HepG2 (cell line): Measurements from ENCODE around the gene CPZ. TPM values are rescaled to one million over a fixed set of nuclear protein-coding genes. Genes with fewer than 3 reads are reported as not detected.

Experiments used
- ARID4A ChIP-seq: sonication (generic); formaldehyde crosslinking; IDR thresholded peaks from 2 replicates; pipeline ENCODE4 v1.5.0; 2020; ENCODE audit warnings: mild to moderate bottlenecking, missing genetic modification reagents, borderline replicate concordance
- NFKBIZ ChIP-seq: IDR thresholded peaks from 2 replicates; pipeline ENCODE4 v1.6.1; 2018; ENCODE audit warnings: missing genetic modification reagents, missing compliant biosample characterization
- SRSF1 ChIP-seq: fragments of 200-400 bp; formaldehyde crosslinking; optimal IDR thresholded peaks from 2 replicates; pipeline ENCODE3; 2017; ENCODE audit warnings: mild to moderate bottlenecking, low read depth, low read length, moderate library complexity
- SRY ChIP-seq: sonication (generic); formaldehyde crosslinking; IDR thresholded peaks from 2 replicates; pipeline ENCODE4 v1.8.0; 2022; ENCODE audit warnings: mild to moderate bottlenecking, missing genetic modification reagents
- ZFP91 ChIP-seq: sonication (generic); formaldehyde crosslinking; IDR thresholded peaks from 2 replicates; pipeline ENCODE4 v1.9.0; 2022; ENCODE audit warnings: missing genetic modification reagents, mild to moderate bottlenecking, borderline replicate concordance
- ZNF318 ChIP-seq: sonication (generic); formaldehyde crosslinking; IDR thresholded peaks from 2 replicates; pipeline ENCODE4 v1.4.0; 2020; ENCODE audit warnings: mild to moderate bottlenecking, missing genetic modification reagents
- ZNF414 ChIP-seq: sonication (generic); formaldehyde crosslinking; IDR thresholded peaks from 2 replicates; pipeline ENCODE4 v1.5.0; 2020; ENCODE audit warnings: missing genetic modification reagents
- polyA plus RNA-seq, 8 experiments: library from polyadenylated mRNA; depleted of rRNA in 3 of 8; stranded (reverse) in 7 of 8; unstranded in 1 of 8; fragments of >200 nt; fragmentation: Illumina TruSeq in 4 of 8; extraction: Trizol in 4 of 8; gene quantifications; 2 replicates each; pipeline versions ENCODE4 v1.2.1 to v1.2.3, GENCODE V29; 2011 to 2016; ENCODE audit warnings: low read depth in 4 of 8, missing spikeins in 1 of 8, mixed read lengths in 1 of 8; ENCODE audit not compliant: insufficient read depth in 1 of 8
- total RNA-seq, 5 experiments: library from RNA; depleted of rRNA; stranded (reverse); fragments of >200 nt; fragmentation: Illumina TruSeq; extraction: Trizol; gene quantifications; 2 replicates each; pipeline ENCODE4 v1.2.3, GENCODE V29; 2016; ENCODE audit warnings: low read depth in 1 of 5
- TF ChIP-seq, protein P1 (sequence below): sonication (generic); formaldehyde crosslinking; IDR thresholded peaks from 2 replicates; pipeline ENCODE4 v1.4.0; 2020; ENCODE audit warnings: missing genetic modification reagents; ENCODE audit errors: not compliant biosample characterization
- TF ChIP-seq, protein P2 (sequence below): sonication (generic); formaldehyde crosslinking; IDR thresholded peaks from 2 replicates; pipeline ENCODE4 v1.4.0; 2020; ENCODE audit warnings: missing genetic modification reagents

CPZ gene
- total and polyA plus RNA-seq, 2 of the 13 experiments (the other 11 are each of a cell fraction or from before 2014, with no cell fraction given) = 0.58 to 0.61 TPM

- TF ChIP-seq, protein P1, sequence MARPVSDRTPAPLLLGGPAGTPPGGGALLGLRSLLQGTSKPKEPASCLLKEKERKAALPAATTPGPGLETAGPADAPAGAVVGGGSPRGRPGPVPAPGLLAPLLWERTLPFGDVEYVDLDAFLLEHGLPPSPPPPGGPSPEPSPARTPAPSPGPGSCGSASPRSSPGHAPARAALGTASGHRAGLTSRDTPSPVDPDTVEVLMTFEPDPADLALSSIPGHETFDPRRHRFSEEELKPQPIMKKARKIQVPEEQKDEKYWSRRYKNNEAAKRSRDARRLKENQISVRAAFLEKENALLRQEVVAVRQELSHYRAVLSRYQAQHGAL = no peak
- no peak for TF ChIP-seq SRSF1
- TF ChIP-seq ARID4A (CRISPR knock-in tag) = no peak
- no peak for TF ChIP-seq ZNF414 (CRISPR knock-in tag)
- TF ChIP-seq, protein P2, sequence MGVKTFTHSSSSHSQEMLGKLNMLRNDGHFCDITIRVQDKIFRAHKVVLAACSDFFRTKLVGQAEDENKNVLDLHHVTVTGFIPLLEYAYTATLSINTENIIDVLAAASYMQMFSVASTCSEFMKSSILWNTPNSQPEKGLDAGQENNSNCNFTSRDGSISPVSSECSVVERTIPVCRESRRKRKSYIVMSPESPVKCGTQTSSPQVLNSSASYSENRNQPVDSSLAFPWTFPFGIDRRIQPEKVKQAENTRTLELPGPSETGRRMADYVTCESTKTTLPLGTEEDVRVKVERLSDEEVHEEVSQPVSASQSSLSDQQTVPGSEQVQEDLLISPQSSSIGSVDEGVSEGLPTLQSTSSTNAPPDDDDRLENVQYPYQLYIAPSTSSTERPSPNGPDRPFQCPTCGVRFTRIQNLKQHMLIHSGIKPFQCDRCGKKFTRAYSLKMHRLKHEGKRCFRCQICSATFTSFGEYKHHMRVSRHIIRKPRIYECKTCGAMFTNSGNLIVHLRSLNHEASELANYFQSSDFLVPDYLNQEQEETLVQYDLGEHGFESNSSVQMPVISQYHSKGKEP (CRISPR knock-in tag) = peak; percentile 92
- no peak for TF ChIP-seq NFKBIZ (CRISPR knock-in tag)
- TF ChIP-seq ZFP91 (CRISPR knock-in tag) = peak; percentile 40; the same call in 1 of the 2 replicates
- no peak for TF ChIP-seq ZNF318 (CRISPR knock-in tag)
- peak; percentile 91 for TF ChIP-seq SRY (CRISPR knock-in tag)
Observed at GRCh38 chr4:8580321-8581093, 12.1 kb upstream of the CPZ start, which contains the start of gene GPR78 (continued).
